Endothelial cell of umbilical vein (primary cell): ENCODE results near the gene PPP1R9A.

Experiments used
- CTCF ChIP-seq, 2 donors: IDR thresholded peaks; 1 replicate in 1 of 2; 2 replicates in 1 of 2; pipeline ENCODE4 v1.5.1; 2011; ENCODE audit warnings: low read length in 2 of 2, mild to moderate bottlenecking in 2 of 2, moderate library complexity in 2 of 2, control low read depth in 1 of 2, inconsistent platforms in 1 of 2, low read depth in 1 of 2; ENCODE audit not compliant: insufficient read depth in 1 of 2; ENCODE audit errors: extremely low read depth in 1 of 2
- EZH2 ChIP-seq: IDR thresholded peaks from 2 replicates; pipeline ENCODE4 v1.6.1; 2012; ENCODE audit warnings: borderline replicate concordance, low read depth, mild to moderate bottlenecking, moderate library complexity, low read length, inconsistent platforms; ENCODE audit not compliant: severe bottlenecking
- FOS ChIP-seq: IDR thresholded peaks from 2 replicates; pipeline ENCODE4 v1.6.1; 2011; ENCODE audit warnings: mild to moderate bottlenecking, low read length, moderate library complexity, borderline replicate concordance; ENCODE audit not compliant: insufficient read depth
- GATA2 ChIP-seq: IDR thresholded peaks from 2 replicates; pipeline ENCODE4 v1.7.0; 2011; ENCODE audit warnings: low read depth, mild to moderate bottlenecking, moderate library complexity, mixed read lengths, low read length; ENCODE audit not compliant: insufficient read length, insufficient read depth
- JUN ChIP-seq: IDR thresholded peaks from 2 replicates; pipeline ENCODE4 v1.6.1; 2011; ENCODE audit warnings: borderline replicate concordance, low read depth; ENCODE audit not compliant: insufficient read length, insufficient read depth
- MYC ChIP-seq: IDR thresholded peaks from one replicate; pipeline ENCODE4 v1.6.1; 2011; ENCODE audit warnings: mild to moderate bottlenecking, low read depth, low read length
- POLR2A ChIP-seq: IDR thresholded peaks from 2 replicates; pipeline ENCODE4 v1.6.1; 2012; ENCODE audit warnings: low read depth, mild to moderate bottlenecking, control low read depth, low read length
- POLR2AphosphoS5 ChIP-seq: IDR thresholded peaks from 2 replicates; pipeline ENCODE4 v1.6.1; 2012; ENCODE audit warnings: low read depth, mild to moderate bottlenecking, control low read depth, low read length, moderate library complexity; ENCODE audit not compliant: insufficient read depth
- TF ChIP-seq, protein P1 (sequence below): IDR thresholded peaks from 2 replicates; pipeline ENCODE4 v1.6.1; 2011; ENCODE audit not compliant: insufficient read depth, insufficient read length

- TF ChIP-seq POLR2A (no peak), POLR2AphosphoS5 (no peak), CTCF (IDR thresholded peaks at IDR 0.05; ENCODE audit: extremely low read depth in 1 of 2, insufficient read depth in 1 of 2, low read depth in 1 of 2, low read length in 2 of 2) (no peak), FOS (no peak), EZH2 (no peak), JUN (no peak), MYC (no peak), GATA2 (no peak)
- TF ChIP-seq, protein P1, sequence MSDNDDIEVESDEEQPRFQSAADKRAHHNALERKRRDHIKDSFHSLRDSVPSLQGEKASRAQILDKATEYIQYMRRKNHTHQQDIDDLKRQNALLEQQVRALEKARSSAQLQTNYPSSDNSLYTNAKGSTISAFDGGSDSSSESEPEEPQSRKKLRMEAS: no peak
Observed at GRCh38 chr7:94971051-94971867, 63.9 kb downstream of the PPP1R9A start.
